GM12891 (cell line): ENCODE results near the gene CFTR.
A peak's percentile ranks its signal among the peaks of the same experiment; 100 is the strongest.

Experiments
- DNase-seq: peaks from one replicate; pipeline ENCODE4 v3.0.0; 2011; ENCODE audit warnings: low spot score; ENCODE audit not compliant: insufficient read length
- FAIRE-seq: peaks from 2 replicates; lab custom pipeline; 2011; peaks lifted over from hg19 to GRCh38; lab: Jason Lieb, UNC
- PAX5 ChIP-seq: IDR thresholded peaks from 2 replicates; pipeline ENCODE4 v1.6.1; 2011; ENCODE audit warnings: low read length, moderate library complexity, mild to moderate bottlenecking; ENCODE audit not compliant: insufficient read depth, severe bottlenecking
- POLR2A ChIP-seq: IDR thresholded peaks from 2 replicates; pipeline ENCODE4 v1.6.1; 2011; ENCODE audit warnings: low read depth, low read length, control low read depth
- POLR2AphosphoS5 ChIP-seq: IDR thresholded peaks from 2 replicates; pipeline ENCODE4 v1.6.1; 2011; ENCODE audit warnings: low read depth, low read length, control low read depth
- POU2F2 ChIP-seq: IDR thresholded peaks from 2 replicates; pipeline ENCODE4 v1.6.1; 2011; ENCODE audit warnings: low read depth, mild to moderate bottlenecking, control low read depth, low read length, moderate library complexity
- SPI1 ChIP-seq: IDR thresholded peaks from 2 replicates; pipeline ENCODE4 v1.6.1; 2011; ENCODE audit warnings: low read depth, low read length, control low read depth
- TAF1 ChIP-seq: IDR thresholded peaks from 2 replicates; pipeline ENCODE4 v1.6.1; 2011; ENCODE audit warnings: low read depth, low read length, control low read depth

CFTR gene

DNA sequence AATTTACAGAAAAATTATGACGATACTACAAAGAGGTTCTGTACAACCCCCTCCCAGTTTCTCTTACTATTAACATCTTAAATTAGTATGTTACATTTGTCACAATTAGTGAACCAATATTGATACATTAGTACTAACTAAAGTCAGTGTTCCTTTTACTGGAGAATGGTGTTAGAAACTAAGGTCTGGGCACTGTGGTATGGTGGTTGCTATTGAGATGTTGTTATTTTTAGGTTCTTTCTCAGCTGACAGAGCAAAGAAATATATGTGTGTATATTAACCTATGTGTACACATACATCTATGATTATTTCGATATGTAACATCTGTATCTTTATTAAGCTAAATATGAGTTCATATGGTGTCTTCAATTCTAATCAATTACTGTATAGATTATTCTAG is 11.7 kb upstream of the CFTR start:
- no peak for TF ChIP-seq POLR2A
- TF ChIP-seq TAF1: no peak
- no peak for TF ChIP-seq PAX5
- TF ChIP-seq POU2F2: no peak
- TF ChIP-seq POLR2AphosphoS5: no peak
- no peak for TF ChIP-seq SPI1
- no peak for FAIRE-seq
- no peak for DNase-seq

DNA sequence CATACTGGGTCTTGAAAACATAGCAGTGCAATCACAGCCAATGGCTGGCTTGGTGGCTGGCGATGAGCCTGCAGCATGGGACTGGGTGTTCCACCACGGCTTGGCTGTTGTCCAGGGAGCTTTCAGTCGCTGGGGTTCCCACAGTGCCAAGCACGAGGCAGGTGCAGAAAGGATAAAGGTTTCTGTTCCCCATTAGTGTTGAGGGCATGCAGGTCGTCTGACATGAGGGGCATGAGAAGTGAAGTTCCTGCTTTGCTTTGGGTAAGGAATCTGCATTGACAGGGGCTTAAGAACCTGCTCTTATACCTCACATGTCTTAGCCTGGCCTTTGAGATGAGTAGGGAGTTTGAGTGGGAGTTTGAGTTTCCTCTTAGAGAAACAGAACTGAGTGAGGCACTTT is 9.0 kb upstream of the CFTR start:
- TF ChIP-seq SPI1 (peak; percentile 43; the same call in 1 of the 2 replicates), POLR2A (no peak)
- DNase-seq (no peak), FAIRE-seq (no peak)

DNA sequence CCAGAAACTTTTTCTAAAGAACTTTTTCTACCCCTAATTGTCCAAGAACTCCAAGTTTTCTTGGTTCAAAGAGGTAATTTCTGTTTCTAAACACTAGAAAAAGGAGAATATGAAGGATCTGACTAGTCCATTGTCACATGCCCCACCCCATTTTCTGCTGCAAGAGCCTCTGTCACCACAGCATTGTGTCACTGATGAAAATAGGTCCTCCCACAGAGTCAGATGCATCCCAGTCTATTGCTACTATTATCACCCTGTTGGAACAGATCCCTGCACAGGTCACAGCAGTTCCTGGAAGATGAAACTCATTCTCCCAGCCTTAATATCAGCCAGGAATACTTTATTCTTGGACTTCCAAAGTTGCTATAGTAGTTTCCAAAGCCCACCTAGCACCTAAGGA is 7.5 kb upstream of the CFTR start:
- TF ChIP-seq POU2F2: no peak
- TF ChIP-seq SPI1: no peak
- FAIRE-seq (no peak), DNase-seq (no peak)

DNA sequence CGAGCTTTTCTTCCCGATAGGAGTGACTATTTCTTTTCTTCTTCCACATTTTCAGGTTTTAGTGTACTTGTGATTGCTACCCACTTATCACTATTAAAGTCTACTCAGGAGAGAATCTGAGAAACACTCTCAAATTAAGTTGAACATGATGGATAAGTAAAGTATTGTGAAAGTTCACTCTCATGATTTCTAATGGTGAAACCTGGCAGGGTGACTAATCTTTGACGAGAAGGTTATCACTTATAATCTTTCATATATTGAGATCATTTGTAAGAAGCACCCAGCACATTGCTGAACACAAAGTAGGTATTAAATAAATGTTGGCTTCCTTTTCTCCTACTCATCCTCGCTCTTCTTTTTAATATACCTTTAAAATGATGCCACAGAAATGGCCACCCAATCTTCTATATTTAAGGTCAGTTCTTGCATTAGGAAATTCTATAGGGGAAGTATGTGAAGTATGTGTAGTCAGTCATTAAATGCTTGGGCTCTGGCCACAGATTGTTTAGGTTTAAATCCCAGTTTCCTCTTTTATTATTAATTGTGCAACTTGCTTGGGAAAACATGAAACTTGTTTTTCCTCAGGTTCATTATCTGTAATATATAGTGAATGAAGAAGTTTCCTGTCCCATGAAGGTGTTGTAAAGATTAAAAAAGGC is 3.1 kb upstream of the CFTR start:
- TF ChIP-seq POU2F2 (no peak), SPI1 (no peak), PAX5 (no peak), TAF1 (no peak), POLR2AphosphoS5 (no peak), POLR2A (no peak)
- DNase-seq: no peak
- FAIRE-seq: no peak

DNA sequence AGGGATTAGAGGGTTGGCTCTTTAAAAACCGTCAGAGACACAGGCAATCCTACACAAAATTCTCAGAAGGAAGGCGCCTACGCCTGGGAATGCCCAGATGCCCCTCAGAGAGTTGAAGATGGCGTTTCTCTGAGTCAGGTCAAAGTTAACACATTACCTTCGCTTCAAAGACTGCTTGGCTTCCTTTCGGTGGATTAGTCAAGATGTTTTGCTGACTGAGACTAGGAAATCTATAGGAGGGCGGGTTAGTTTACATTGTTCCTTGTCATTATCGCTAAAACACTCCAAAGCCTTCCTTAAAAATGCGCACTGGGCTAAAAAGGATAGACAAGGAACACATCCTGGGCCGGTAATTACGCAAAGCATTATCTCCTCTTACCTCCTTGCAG is 995 bp upstream of the CFTR start:
- DNase-seq (no peak), FAIRE-seq (no peak)
- TF ChIP-seq PAX5 (no peak), SPI1 (no peak), POLR2AphosphoS5 (no peak), TAF1 (no peak), POLR2A (no peak)

DNA sequence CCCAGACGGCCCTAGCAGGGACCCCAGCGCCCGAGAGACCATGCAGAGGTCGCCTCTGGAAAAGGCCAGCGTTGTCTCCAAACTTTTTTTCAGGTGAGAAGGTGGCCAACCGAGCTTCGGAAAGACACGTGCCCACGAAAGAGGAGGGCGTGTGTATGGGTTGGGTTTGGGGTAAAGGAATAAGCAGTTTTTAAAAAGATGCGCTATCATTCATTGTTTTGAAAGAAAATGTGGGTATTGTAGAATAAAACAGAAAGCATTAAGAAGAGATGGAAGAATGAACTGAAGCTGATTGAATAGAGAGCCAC is 184 bp downstream of the CFTR start:
- no peak for FAIRE-seq
- DNase-seq: no peak
- TF ChIP-seq TAF1 (no peak), POLR2A (no peak), PAX5 (no peak), POLR2AphosphoS5 (no peak), POU2F2 (no peak), SPI1 (no peak)

DNA sequence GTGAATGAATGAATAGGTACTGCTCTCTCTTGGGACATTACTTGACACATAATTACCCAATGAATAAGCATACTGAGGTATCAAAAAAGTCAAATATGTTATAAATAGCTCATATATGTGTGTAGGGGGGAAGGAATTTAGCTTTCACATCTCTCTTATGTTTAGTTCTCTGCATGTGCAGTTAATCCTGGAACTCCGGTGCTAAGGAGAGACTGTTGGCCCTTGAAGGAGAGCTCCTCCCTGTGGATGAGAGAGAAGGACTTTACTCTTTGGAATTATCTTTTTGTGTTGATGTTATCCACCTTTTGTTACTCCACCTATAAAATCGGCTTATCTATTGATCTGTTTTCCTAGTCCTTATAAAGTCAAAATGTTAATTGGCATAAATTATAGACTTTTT is 1.2 kb downstream of the CFTR start:
- DNase-seq (no peak), FAIRE-seq (no peak)
- TF ChIP-seq POLR2AphosphoS5 (no peak), TAF1 (no peak)

DNA sequence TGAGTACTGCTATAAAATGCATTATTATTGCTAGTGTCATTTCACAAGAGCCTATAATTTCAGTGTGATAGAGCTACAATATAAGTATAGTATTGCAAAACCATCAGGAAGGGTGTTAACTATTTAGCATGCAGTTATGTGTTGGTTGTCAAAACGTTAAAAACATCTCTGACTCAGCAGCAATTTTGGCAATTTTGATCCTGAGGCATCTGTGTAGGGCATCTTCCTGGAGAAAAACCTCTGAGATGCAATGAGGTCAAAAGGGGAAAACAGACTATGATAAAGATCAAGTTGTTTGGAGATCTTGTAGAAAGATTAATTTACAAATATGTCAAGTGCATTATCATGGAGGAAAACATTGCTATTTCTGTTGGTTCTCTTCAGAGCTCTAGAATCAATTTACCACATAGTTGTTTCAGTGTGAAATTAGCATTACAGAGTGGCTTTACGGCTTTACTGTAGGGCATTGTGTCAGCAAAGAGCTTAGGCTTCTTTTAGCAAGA is 5.3 kb downstream of the CFTR start:
- FAIRE-seq (no peak), DNase-seq (no peak)
- TF ChIP-seq POU2F2 (no peak), PAX5 (no peak), POLR2AphosphoS5 (no peak), POLR2A (no peak), TAF1 (no peak), SPI1 (no peak)

DNA sequence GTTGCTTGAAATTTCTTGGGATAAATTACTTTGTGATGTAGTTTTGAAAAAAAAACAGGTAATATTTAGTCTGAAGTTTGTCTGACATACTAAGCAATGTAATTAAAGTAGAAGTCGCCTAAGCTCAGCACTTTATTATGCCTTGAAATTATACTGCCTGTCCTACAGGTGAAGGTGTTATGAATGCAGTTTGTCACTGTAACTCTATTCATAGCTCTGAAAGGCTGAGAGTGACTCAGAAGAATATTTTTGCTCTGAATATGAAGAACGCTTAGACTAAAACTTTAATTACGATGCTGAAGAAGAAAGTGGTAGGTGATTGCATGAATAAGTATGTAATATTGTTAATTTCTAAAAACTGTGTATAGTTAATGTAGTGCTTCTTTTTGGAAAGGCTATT is 9.2 kb downstream of the CFTR start:
- DNase-seq (no peak), FAIRE-seq (no peak)
- TF ChIP-seq POLR2A (no peak), POU2F2 (no peak), POLR2AphosphoS5 (no peak), PAX5 (no peak), TAF1 (no peak), SPI1 (no peak)

DNA sequence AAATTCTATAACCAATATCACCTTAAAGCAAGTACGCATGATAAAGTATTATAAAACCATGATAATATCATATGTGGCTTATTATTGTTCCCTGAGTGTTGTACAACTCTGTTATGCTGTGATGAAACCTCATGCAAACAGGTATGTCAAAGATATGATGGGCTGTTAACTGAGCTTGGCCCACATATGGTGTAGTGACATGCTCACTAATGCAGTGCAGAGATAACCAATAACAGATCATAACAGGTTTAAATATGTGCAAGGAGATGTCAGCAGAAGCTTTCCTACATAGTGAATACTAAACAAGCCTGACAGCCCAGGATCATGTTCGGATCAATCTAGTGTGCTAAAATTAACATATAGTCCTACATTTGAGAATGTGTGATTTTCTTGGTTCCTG is 9.6 kb downstream of the CFTR start:
- DNase-seq (no peak), FAIRE-seq (no peak)
- TF ChIP-seq TAF1 (no peak), POU2F2 (no peak), POLR2AphosphoS5 (no peak), SPI1 (no peak), PAX5 (no peak), POLR2A (no peak)

DNA sequence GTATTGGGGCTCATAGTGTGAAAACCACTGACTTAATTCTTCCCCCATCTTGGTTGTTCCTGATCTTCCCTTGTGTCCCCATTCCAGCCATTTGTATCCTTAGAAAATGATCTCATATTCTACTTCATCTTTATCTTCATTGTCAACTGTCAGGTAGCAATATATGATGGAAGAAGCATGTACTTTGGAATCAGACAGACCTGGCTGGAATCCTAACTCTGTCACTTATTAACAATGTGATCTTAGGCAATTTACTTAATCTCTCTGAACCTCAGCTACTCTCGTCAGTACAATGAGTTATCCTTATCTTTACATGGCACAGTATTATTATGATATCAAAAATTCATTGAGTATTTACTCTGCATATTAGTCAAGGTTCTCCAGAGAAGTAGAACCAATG is 10.1 kb downstream of the CFTR start:
- TF ChIP-seq SPI1: no peak
- TF ChIP-seq POLR2AphosphoS5: no peak
- TF ChIP-seq POU2F2: no peak
- no peak for TF ChIP-seq TAF1
- TF ChIP-seq POLR2A: no peak
- TF ChIP-seq PAX5: no peak
- no peak for FAIRE-seq
- DNase-seq: no peak
